NCI-H1092 treated with DMSO at 0.1 percent for 48 hours (cell line): ENCODE results near the gene TADA2A.
A peak's percentile ranks its signal among the peaks of the same experiment; 100 is the strongest.
"Not testable (repeated sequence)": the region's sequence is repeated elsewhere in the genome, so short reads cannot be mapped to it uniquely, and the experiment has no call there.

ENCODE experiments used
- DNase-seq: peaks from one replicate; lab custom pipeline; 2025; lab: John Stamatoyannopoulos, UW

The TADA2A gene

GRCh38 chr17:37493249-37494027 lies 86.8 kb downstream of the TADA2A start:
- no peak for DNase-seq

- DNase-seq, result no peak
Measured at GRCh38 chr17:37494401-37494831, 87.7 kb downstream of the TADA2A start.

- no peak for DNase-seq
Measured at GRCh38 chr17:37494971-37495370, 88.3 kb downstream of the TADA2A start.

- no peak for DNase-seq
Measured at GRCh38 chr17:37500378-37500777, 93.7 kb downstream of the TADA2A start.

- DNase-seq, result no peak
Measured at GRCh38 chr17:37502009-37502936, 95.6 kb downstream of the TADA2A start.

GRCh38 chr17:37503148-37503547 lies 96.5 kb downstream of the TADA2A start:
- no peak for DNase-seq

- no peak for DNase-seq
Measured at GRCh38 chr17:37505333-37505732, 98.6 kb downstream of the TADA2A start.

- DNase-seq, result no peak
Measured at GRCh38 chr17:37506678-37507077, 100.0 kb downstream of the TADA2A start.

- no peak for DNase-seq
Measured at GRCh38 chr17:37507111-37507510, 100.4 kb downstream of the TADA2A start.

GRCh38 chr17:37510056-37510455 lies 103.4 kb downstream of the TADA2A start:
- no peak for DNase-seq

- not testable (repeated sequence) for DNase-seq
Measured at GRCh38 chr17:37511642-37512041, 105.0 kb downstream of the TADA2A start.

GRCh38 chr17:37512442-37513068 lies 105.9 kb downstream of the TADA2A start:
- DNase-seq, result no peak

- DNase-seq, result no peak
Measured at GRCh38 chr17:37513711-37514110, 107.0 kb downstream of the TADA2A start.

- DNase-seq, result no peak
Measured at GRCh38 chr17:37516127-37516571, 109.5 kb downstream of the TADA2A start.

GRCh38 chr17:37517881-37518280 lies 111.2 kb downstream of the TADA2A start:
- DNase-seq, result no peak

GRCh38 chr17:37518826-37519225 lies 112.1 kb downstream of the TADA2A start:
- no peak for DNase-seq

- DNase-seq, result no peak
Measured at GRCh38 chr17:37519251-37519985, 112.7 kb downstream of the TADA2A start.

- DNase-seq, result no peak
Measured at GRCh38 chr17:37520174-37520573, 113.5 kb downstream of the TADA2A start.

GRCh38 chr17:37521821-37522220 lies 115.1 kb downstream of the TADA2A start:
- DNase-seq, result no peak

- DNase-seq, result no peak
Measured at GRCh38 chr17:37523715-37524219, 117.1 kb downstream of the TADA2A start.

GRCh38 chr17:37527249-37527851 lies 120.7 kb downstream of the TADA2A start:
- peak; percentile 19 for DNase-seq
